ENCODE results near the gene PPP2R5B.

Gene PPP2R5B

GRCh38 chr11:64888729-64889511 is 35.6 kb upstream of the PPP2R5B start:
- DNase-seq (ENCODE audit: low spot score) = no peak

- no peak for DNase-seq (ENCODE audit: low spot score)
These were observed 34.0 kb upstream of the PPP2R5B start for GRCh38 chr11:64890522-64890939.

GRCh38 chr11:64891215-64891848 is 33.2 kb upstream of the PPP2R5B start:
- DNase-seq (ENCODE audit: low spot score) = no peak

- DNase-seq (ENCODE audit: low spot score) = no peak
These were observed 32.6 kb upstream of the PPP2R5B start for GRCh38 chr11:64891880-64892279.

GRCh38 chr11:64892411-64892831 is 32.1 kb upstream of the PPP2R5B start:
- no peak for DNase-seq (ENCODE audit: low spot score)

GRCh38 chr11:64892838-64893193 is 31.7 kb upstream of the PPP2R5B start:
- DNase-seq (ENCODE audit: low spot score) = no peak

- DNase-seq (ENCODE audit: low spot score) = no peak
These were observed 31.1 kb upstream of the PPP2R5B start for GRCh38 chr11:64893194-64894069.

- no peak for DNase-seq (ENCODE audit: low spot score)
These were observed 30.2 kb upstream of the PPP2R5B start for GRCh38 chr11:64894070-64894811.

GRCh38 chr11:64894812-64895452 is 29.6 kb upstream of the PPP2R5B start:
- no peak for DNase-seq (ENCODE audit: low spot score)

GRCh38 chr11:64896448-64897022 is 28.0 kb upstream of the PPP2R5B start:
- no peak for DNase-seq (ENCODE audit: low spot score)

- no peak for DNase-seq (ENCODE audit: low spot score)
These were observed 27.0 kb upstream of the PPP2R5B start for GRCh38 chr11:64897381-64898075.

GRCh38 chr11:64898076-64898445 is 26.4 kb upstream of the PPP2R5B start:
- DNase-seq (ENCODE audit: low spot score) = no peak

GRCh38 chr11:64898541-64898940 is 25.9 kb upstream of the PPP2R5B start:
- DNase-seq (ENCODE audit: low spot score) = no peak

GRCh38 chr11:64900263-64900678 is 24.2 kb upstream of the PPP2R5B start:
- DNase-seq (ENCODE audit: low spot score) = no peak

- DNase-seq (ENCODE audit: low spot score) = no peak
These were observed 23.7 kb upstream of the PPP2R5B start for GRCh38 chr11:64900774-64901173.

- no peak for DNase-seq (ENCODE audit: low spot score)
These were observed 22.2 kb upstream of the PPP2R5B start for GRCh38 chr11:64902102-64902900.

- no peak for DNase-seq (ENCODE audit: low spot score)
These were observed 21.1 kb upstream of the PPP2R5B start for GRCh38 chr11:64903291-64903833.

- no peak for DNase-seq (ENCODE audit: low spot score)
These were observed 18.8 kb upstream of the PPP2R5B start for GRCh38 chr11:64905516-64906313.

GRCh38 chr11:64906314-64906635 is 18.2 kb upstream of the PPP2R5B start:
- DNase-seq (ENCODE audit: low spot score) = no peak
